A673 (cell line): ENCODE data around the gene LRRK1. TPM values are rescaled to one million over a fixed set of nuclear protein-coding genes. Genes with fewer than 3 reads are reported as not detected.

Experiments used
- BruUV-seq: library from RNA; stranded (reverse); fragments of 400-500 nt; replicated peaks from 2 replicates; lab custom pipeline; 2021; lab: Mats Ljungman, UMichigan
- CTCF ChIA-PET: fragments of 300-600 bp; sonication (Branson Sonifier 250); formaldehyde crosslinking; loops from one replicate; lab custom pipeline; 2022; ENCODE audit warnings: antibody characterized with exemption; lab: Charles Lee
- POLR2A ChIA-PET: fragments of 300-600 bp; sonication (Branson Sonifier 250); formaldehyde crosslinking; loops from one replicate; lab custom pipeline; 2022; ENCODE audit warnings: antibody characterized with exemption; ENCODE audit not compliant: low non-redundant PET; lab: Charles Lee
- DNase-seq: peaks from one replicate; pipeline ENCODE4 v3.0.0-alpha.2; 2015; ENCODE audit warnings: low spot score
- H3K27ac ChIP-seq: fragments of 200-600 bp; sonication (generic); 2 replicates; pipeline ENCODE4 v1.5.1; 2016; ENCODE audit warnings: mixed run types, low read depth, mild to moderate bottlenecking, mixed read lengths, antibody characterized with exemption, low read length; ENCODE audit not compliant: poor library complexity, severe bottlenecking
- H3K27me3 ChIP-seq: fragments of 200-600 bp; sonication (generic); replicated peaks from 2 replicates; pipeline ENCODE4 v1.6.1; 2017; ENCODE audit warnings: mixed run types, low read depth, mild to moderate bottlenecking, mixed read lengths, antibody characterized with exemption, low read length; ENCODE audit not compliant: insufficient read depth, poor library complexity
- H3K36me3 ChIP-seq: fragments of 200-600 bp; sonication (generic); 2 replicates; pipeline ENCODE4 v1.6.1; 2016; ENCODE audit warnings: mixed run types, mild to moderate bottlenecking, mixed read lengths, antibody characterized with exemption, low read length; ENCODE audit not compliant: insufficient read depth, poor library complexity, severe bottlenecking
- H3K4me1 ChIP-seq: fragments of 200-600 bp; sonication (generic); 2 replicates; pipeline ENCODE4 v1.6.1; 2017; ENCODE audit warnings: mixed run types, mild to moderate bottlenecking, mixed read lengths, antibody characterized with exemption, low read length; ENCODE audit not compliant: insufficient read depth, poor library complexity, severe bottlenecking
- H3K4me3 ChIP-seq: fragments of 200-600 bp; sonication (generic); 2 replicates; pipeline ENCODE4 v1.5.1; 2016; ENCODE audit warnings: low read depth, mixed run types, mild to moderate bottlenecking, mixed read lengths, low read length; ENCODE audit not compliant: poor library complexity, severe bottlenecking
- H3K9me3 ChIP-seq: fragments of 200-600 bp; sonication (generic); 2 replicates; pipeline ENCODE4 v1.6.1; 2016; ENCODE audit warnings: mixed run types, low read depth, mild to moderate bottlenecking, mixed read lengths, antibody characterized with exemption, low read length; ENCODE audit not compliant: poor library complexity, severe bottlenecking
- CTCF ChIP-seq: fragments of 300-800, 200-600 bp; sonication (generic); conservative IDR thresholded peaks from 2 replicates; pipeline ENCODE4 v1.5.1; 2017; ENCODE audit warnings: low read depth, mild to moderate bottlenecking, antibody characterized with exemption, low read length, moderate library complexity, mixed read lengths
- EZH2 ChIP-seq: fragments of 200-600 bp; sonication (generic); IDR thresholded peaks from 2 replicates; pipeline ENCODE4 v1.6.1; 2017; ENCODE audit warnings: borderline replicate concordance, low read depth, mild to moderate bottlenecking, mixed read lengths, antibody characterized with exemption, low read length; ENCODE audit not compliant: poor library complexity, severe bottlenecking
- intact Hi-C: fragments of 100-400 bp; cut with micrococcal nuclease; formaldehyde crosslinking; loops from one replicate; pipeline ENCODE4 v1.10.0; 2022; ENCODE audit not compliant: unreplicated experiment
- total RNA-seq: library from RNA; stranded (reverse); gene quantifications from 2 replicates; pipeline ENCODE4 v1.2.3, GENCODE V29; 2021

Gene LRRK1
- total RNA-seq, 1 experiment from 2014 or later: 7.7 TPM

- H3K27me3 ChIP-seq: no peaks in the 10 kb centered on the region
- no peaks in the 10 kb centered on the region for H3K9me3 ChIP-seq
- DNase-seq: no peak
- no TSS peak for BruUV-seq
- TF ChIP-seq EZH2 (no peak), CTCF (no peak)
- H3K4me3 ChIP-seq: no peak overlapping the region
- no peaks in the 10 kb centered on the region for H3K36me3 ChIP-seq
- CTCF ChIA-PET: no interaction called here
- POLR2A ChIA-PET: no interaction called here
- peaks cover 9% of the 10 kb centered on the region for H3K4me1 ChIP-seq
- no peak overlapping the region for H3K27ac ChIP-seq
- intact Hi-C loops: no loop called here
Measured at GRCh38 chr15:101113114-101114005, 194.2 kb downstream of the LRRK1 start.

- POLR2A ChIA-PET: no interaction called here
- no peak for TF ChIP-seq CTCF
- no peak for TF ChIP-seq EZH2
- no peaks in the 10 kb centered on the region for H3K9me3 ChIP-seq
- no peak overlapping the region for H3K27ac ChIP-seq
- no peaks in the 10 kb centered on the region for H3K36me3 ChIP-seq
- CTCF ChIA-PET: interaction anchor here (0.6 kb wide), 1 partner anchor 1133 kb away, joined by 6 read pairs; no protein-coding TSS in a partner anchor
- H3K4me1 ChIP-seq: peaks cover 9% of the 10 kb centered on the region
- no TSS peak for BruUV-seq
- H3K27me3 ChIP-seq: no peaks in the 10 kb centered on the region
- no peak for DNase-seq
- intact Hi-C loops: no loop called here
- H3K4me3 ChIP-seq: no peak overlapping the region
Measured at GRCh38 chr15:101114166-101114565, 195.0 kb downstream of the LRRK1 start.

GRCh38 chr15:101114610-101115009 is 195.5 kb downstream of the LRRK1 start:
- no peaks in the 10 kb centered on the region for H3K9me3 ChIP-seq
- BruUV-seq: no TSS peak
- no peak overlapping the region for H3K27ac ChIP-seq
- CTCF ChIA-PET: interaction anchor here (0.6 kb wide), 1 partner anchor 1133 kb away, joined by 6 read pairs; no protein-coding TSS in a partner anchor
- no peaks in the 10 kb centered on the region for H3K27me3 ChIP-seq
- H3K4me3 ChIP-seq: no peak overlapping the region
- peaks cover 9% of the 10 kb centered on the region for H3K4me1 ChIP-seq
- DNase-seq: no peak
- TF ChIP-seq EZH2 (no peak), CTCF (no peak)
- POLR2A ChIA-PET: no interaction called here
- intact Hi-C loops: no loop called here
- H3K36me3 ChIP-seq: no peaks in the 10 kb centered on the region
